Retinal pigment epithelial cell (primary cell): ENCODE measurements around the gene VPS13D.

Source experiments
- DNase-seq: peaks from one replicate; pipeline ENCODE4 v3.0.0-alpha.2; 2010; ENCODE audit warnings: low read depth
- H3K4me3 ChIP-seq: 2 replicates; pipeline ENCODE4 v1.5.1; 2011; ENCODE audit warnings: mild to moderate bottlenecking, low read length, control low read depth, moderate library complexity
- CTCF ChIP-seq: conservative IDR thresholded peaks from 2 replicates; pipeline ENCODE4 v1.5.1; 2011; ENCODE audit warnings: low read depth, low read length, control low read depth, inconsistent platforms

The VPS13D gene

GRCh38 chr1:12479311-12479710 is 249.5 kb downstream of the VPS13D start:
- DNase-seq, result no peak
- TF ChIP-seq CTCF, result no peak
- no peak overlapping the region for H3K4me3 ChIP-seq

DNA sequence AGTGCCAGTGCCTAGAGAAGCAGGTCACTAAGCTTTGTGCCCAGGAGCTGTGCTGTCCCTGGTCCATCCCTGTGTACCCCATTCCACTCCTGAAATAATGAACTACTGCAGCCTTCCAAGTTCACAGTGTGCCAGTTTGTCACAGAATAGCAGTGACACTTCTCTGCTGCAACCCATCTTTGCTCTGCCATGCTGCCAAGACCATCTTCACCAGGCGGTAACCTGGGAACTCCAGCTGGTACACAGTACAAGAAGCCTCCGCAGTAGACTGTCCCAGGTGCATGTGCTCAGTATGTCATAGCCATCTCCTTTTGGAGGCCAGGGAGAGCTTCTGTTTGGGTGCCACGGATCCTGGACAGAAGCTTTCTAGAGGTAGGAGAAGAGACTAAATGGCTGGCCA is 250.2 kb downstream of the VPS13D start:
- DNase-seq, result no peak
- H3K4me3 ChIP-seq, result no peak overlapping the region
- TF ChIP-seq CTCF, result no peak

DNA sequence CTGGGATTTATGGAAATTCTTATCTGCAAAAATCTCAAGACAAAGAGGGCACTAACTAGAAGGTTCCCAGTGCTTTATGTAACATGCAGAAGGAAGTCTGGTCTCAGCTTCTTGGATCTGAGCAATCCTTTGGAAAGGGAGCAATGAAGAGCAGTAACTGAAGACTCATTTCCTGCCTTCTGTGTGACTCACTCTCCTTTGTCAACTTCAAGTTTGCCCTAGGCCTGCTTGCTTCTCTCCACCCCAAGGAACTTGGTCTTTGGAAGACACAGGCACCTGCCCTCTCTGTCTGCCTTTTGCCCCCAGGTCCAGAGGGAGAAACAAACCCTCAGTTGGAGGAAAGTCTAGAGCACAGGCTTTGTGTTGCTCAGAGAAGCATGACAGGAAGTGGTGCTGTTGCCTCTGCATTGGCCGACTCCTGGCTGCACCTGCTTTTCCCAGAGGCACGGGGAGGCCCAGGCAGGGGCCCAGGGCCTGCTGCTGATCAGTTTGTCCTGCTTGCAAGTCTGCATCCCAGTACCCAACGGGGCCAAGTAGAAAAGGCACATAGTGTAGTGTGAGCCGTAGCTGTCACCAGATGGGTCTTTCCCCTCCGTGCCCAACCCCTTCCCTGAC is 251.0 kb downstream of the VPS13D start:
- no peak for DNase-seq
- no peak overlapping the region for H3K4me3 ChIP-seq
- no peak for TF ChIP-seq CTCF

GRCh38 chr1:12481928-12482327 is 252.1 kb downstream of the VPS13D start:
- DNase-seq, result no peak
- no peak for TF ChIP-seq CTCF
- no peak overlapping the region for H3K4me3 ChIP-seq

GRCh38 chr1:12482988-12483387 is 253.2 kb downstream of the VPS13D start:
- no peak overlapping the region for H3K4me3 ChIP-seq
- no peak for TF ChIP-seq CTCF
- no peak for DNase-seq

DNA sequence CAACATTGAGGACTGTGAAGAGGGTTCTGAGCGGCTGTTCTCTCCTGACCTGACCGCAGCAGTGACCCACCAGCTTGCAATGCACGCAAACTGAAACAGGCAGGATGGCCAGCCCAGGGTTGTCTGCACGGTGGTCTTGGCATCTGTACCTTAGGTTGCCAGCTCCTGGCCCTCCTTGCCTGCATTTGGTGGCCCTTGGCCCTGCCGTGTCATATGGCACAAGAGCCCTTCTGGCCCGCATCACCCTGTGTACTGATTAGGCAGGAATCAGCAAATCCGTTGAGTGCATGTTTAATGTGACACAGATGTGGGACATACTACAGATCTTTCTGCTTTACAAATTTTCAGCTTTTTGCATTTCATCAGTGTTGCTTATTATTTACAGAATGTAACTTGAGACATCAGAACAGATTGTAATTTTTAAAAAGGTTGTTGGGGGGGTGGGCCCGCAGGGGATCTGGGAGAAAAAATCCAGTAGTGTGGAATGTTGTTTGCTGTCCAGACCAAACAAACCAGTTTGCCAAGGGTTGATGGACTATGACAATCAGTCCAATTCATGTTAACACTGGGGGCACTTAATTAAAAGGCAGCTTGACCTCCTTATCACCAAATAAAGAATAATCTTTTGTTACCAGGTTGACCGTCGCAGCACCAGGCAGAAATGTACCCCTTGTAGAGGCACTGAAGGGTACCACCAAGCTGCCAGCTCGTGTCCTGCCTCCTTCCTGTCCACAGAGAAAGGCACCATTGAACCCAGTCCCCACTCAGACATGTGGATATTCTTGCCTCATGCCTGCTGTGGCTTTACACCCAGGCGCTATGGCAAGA is 255.6 kb downstream of the VPS13D start:
- no peak for DNase-seq
- no peak overlapping the region for H3K4me3 ChIP-seq
- TF ChIP-seq CTCF, result no peak

DNA sequence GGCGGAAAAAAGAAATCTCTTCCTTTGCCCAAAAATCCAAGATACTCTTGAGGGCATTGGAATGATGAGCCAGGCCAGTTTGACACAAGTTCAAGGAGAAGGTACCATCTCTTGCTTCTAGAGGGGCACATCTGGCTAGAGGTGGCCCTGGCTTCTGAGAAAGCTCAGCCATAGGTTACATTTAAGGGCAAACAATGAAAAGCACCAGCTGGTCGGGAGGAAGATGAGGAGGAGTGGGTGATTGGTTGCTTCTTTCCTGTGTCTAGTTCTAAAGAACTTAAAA is 256.2 kb downstream of the VPS13D start:
- DNase-seq, result no peak
- H3K4me3 ChIP-seq, result no peak overlapping the region
- no peak for TF ChIP-seq CTCF
